HG03571 (cell line): ENCODE data around the gene ENTHD1.

Experiments
- ATAC-seq: cut with Tn5 transposase; IDR thresholded peaks from one replicate; pipeline ENCODE4 v1.9.1; 2021; ENCODE audit not compliant: unreplicated experiment

The ENTHD1 gene, protein sequence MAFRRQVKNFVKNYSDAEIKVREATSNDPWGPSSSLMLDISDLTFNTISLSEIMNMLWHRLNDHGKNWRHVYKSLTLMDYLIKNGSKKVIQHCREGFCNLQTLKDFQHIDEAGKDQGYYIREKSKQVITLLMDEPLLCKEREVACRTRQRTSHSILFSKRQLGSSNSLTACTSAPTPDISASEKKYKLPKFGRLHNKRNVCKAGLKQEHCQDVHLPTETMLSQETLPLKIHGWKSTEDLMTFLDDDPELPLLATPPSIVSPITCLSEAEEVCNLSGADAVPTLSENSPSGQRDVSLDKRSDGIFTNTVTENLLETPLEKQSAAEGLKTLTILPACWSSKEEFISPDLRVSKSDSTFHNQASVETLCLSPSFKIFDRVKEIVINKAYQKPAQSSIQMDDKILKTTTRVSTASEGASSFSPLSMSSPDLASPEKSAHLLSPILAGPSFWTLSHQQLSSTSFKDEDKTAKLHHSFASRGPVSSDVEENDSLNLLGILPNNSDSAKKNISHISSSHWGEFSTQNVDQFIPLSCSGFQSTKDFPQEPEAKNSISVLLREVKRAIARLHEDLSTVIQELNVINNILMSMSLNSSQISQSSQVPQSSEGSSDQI

DNA sequence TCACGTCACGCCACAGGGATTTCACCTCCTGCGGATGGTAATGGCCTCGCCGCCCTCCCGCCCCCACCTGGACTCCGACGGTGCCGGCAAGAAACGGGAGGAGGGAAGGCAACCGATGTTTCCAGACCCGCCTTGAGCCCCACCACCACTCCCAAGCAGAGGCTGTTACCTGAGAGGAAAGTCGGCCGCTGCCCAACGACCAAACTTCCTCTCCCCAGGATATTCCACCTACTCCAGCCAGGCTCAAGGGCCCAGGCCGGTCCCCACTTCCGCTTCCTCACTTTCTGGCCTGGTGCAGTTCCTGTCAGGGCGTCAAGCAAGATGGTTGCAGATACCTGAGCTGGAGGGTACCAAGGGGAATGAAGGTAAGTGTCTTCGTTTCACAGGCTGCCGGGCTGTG is at the start of gene ENTHD1:
Gene ENTHD1, minus strand, starts transcription at position 235 of the 400 bp plus-strand sequence. CDS start 6,012 bp downstream, outside the sequence.
- ATAC-seq: no peak

DNA sequence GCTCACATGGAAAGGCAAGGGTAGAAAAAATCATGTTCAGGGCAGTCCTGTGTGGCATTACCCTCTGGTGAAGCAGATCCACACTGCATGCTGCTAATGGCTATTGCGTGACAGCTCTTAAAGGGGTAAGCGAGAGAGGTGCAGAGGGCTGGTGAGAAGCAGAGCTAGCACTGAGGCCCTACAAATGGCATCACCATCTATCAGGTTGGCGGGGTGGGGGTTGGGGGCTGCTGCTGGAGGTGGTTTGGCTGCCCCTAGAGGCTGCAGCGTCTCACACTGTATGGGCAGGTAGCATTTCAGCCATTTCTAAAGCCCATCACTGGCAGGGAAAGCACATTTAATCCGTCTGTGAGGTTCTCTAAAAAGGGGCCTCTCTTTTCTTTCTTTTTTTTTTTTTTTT is 49.8 kb upstream of the ENTHD1 start:
- no peak for ATAC-seq

DNA sequence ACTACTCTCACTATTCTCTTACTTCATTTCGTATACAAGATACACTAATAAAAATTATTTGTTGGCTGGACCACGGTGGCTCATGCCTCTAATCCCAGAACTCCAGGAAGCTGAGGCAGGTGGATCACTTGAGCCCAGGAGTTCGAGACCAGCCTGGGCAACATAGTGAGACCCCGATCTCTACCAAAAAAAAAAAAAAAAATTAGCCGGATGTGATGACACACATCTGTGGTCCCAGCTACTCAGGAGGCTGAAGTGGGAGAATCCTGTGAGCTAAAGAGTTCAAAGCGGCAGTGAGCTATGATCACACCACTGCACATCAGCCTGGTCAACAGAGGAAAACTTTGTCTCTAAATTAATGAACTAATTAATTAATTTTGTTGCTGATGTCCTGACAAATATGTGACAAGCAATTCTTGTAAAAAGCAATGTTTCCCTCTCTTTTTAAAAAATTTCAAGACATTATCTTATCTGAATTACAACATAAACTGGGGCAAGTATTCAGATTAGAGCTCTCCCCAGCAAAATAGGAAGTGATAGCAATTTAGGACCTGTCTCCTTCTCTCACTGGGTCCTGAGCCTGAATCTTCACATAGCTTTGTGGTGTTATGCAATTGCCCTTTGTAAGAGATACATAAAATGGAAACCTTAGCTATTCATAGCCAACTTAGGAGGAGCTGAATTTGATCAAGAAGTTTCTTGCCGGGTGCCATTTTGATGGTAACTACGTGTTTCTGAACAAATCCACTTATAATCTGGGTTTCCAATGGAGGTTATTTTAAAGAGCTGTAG is 49.1 kb upstream of the ENTHD1 start:
- no peak for ATAC-seq

DNA sequence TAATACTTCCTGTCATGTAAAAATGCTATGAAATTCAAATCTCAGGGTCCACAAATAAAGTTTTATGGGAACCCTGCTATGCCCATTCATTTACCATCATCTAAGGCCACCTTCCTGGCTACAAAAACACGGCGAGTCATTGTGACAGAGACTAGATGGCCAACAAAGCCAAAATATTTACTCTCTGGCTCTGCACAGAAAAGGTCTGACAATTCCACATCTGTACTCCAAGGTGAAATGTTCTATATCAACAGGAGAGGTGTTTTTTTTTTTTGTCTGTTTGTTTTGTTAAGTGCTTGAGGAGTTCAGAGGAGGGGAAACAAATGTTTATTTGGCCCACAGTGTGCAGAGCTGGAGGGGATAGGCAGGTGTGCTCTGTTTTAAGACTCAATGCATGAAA is 48.0 kb upstream of the ENTHD1 start:
- ATAC-seq: no peak

DNA sequence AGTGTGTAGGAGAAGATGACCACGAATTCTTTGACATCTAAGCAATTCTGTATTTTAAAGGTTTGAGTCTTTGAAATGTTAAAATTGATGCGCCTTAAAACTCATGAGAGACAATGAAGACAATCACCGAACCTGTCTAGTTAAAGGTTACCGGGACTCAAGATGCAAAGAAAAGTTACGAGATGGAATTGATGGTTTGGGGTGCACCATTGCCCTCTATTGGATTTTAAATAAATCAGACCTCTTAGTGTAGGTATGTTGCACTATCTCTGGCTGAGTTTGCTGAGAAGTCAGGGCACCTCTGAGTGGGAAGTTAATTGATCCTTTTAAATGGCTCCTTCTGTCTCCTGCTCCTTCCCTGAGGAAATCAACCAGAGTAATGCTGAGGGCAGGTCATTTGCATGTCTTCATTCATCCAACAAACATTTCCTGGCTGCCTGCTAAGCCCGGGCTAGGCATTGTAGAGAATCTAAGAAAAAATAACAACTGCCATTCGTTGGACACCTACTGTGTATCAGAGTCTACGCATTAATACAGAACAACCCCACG is 47.3 kb upstream of the ENTHD1 start:
- no peak for ATAC-seq

DNA sequence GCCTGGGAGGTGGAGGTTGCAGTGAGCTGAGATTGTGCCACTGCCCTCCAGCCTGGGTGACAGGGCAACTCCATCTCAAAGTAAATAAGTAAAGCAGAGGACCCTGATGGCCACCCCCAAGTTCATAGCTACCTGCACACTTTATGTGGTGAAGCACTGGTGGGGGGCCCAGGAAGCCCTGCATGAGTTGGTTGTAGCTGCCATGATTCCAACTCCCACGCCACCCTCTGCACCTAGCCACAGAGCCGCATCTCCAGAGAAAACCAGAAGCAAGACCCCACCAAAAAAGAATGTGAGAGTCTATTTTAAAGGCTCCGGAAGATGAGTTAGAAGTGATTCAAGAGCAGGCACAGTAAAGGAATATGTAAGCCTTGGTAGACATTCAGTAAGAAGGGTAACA is 46.3 kb upstream of the ENTHD1 start:
- ATAC-seq: no peak

DNA sequence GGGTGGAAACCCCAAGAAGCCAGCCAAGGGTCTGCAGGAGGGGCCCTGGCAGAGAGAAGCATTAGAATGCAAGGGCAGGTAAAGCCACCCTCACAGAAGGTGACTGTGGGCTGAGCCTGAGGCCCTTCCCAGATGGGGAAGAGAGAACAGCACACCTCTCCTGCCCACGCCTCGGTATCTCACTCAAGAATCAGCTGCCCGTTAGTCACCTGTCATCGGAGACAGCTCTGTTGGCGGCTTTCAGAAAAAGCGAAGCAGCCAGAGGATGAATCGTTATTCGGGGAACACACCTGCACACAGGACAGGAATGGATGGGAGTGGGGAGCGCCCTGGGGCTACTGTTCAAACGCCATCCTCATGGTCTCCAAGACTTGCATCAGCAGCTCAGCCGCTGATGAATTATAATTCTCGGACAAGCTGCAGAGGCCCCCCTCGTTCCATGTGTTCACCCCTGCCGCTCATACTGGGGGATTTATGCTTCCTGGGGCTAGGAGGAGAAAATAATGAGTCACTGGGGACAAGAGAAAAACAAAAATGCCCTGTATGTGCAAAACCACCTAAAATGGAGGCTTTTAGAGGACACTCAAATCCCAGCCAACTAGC is 45.0 kb upstream of the ENTHD1 start:
- ATAC-seq: no peak

DNA sequence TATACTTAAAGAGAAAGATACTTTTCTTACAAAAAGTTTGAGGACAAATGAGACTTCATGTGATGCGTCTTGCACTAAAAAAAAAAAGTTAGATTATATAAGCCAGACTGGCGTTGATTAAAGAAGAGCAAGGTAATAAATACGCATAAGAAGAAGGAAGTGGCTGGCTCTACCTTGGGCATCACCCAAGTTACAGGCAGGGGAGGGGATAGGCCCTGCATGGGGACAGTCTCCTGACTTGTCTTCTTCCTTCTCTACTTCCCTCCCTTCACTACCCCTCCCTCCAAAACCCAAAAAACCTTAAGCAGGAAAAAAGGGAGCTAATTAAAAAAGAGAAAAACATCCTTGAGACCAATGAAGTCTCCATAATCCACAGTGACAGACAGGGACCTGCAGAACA is 44.3 kb upstream of the ENTHD1 start:
- ATAC-seq: no peak

DNA sequence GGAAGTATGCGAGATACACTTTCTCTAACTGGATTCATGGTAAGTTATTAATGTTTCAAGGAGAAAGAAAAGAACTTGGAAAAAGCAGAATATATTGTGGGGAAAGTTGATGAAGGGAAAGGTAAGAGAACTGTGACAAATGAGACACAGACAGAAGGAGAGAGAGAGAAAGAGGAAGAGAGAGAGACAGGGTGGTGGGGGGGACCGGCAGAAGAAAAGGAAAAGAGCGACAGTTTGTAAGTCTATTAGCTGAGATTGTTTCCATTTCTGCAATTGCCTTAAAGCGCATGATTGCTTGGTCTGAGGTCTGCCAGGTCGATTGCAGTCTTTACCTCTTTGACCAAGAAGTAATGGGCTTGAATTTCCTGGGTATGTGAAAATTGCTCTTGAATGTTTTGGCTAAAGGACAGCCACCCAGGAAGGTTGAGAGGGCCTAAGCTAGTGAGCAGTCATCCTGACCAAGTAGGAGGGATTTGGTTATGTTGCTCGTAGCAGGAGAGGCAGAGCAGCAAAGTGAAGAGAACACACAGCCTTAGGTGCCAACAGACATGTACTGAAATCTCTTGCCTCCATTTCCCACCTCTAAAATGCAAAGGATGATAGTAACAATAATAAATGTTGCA is 43.1 kb upstream of the ENTHD1 start:
- no peak for ATAC-seq

DNA sequence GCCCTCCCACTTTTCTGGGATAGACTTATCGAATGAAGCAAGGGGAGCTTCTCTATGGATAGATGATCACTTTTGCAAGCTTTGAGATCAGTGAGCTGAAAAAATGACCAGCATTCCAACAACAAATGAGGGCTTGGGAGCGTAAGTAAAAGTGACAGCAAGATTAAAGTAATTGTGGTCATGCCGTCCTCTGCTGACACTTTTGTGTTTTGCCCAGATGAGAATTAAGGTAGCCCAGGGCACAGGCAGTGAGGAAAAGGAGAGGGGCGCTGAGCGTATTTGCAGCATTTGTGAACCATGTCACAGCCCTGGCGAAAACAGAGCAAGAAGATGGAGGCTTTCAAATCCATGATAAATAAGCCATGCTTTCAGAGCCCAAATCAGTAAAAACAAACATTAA is 42.1 kb upstream of the ENTHD1 start:
- no peak for ATAC-seq

DNA sequence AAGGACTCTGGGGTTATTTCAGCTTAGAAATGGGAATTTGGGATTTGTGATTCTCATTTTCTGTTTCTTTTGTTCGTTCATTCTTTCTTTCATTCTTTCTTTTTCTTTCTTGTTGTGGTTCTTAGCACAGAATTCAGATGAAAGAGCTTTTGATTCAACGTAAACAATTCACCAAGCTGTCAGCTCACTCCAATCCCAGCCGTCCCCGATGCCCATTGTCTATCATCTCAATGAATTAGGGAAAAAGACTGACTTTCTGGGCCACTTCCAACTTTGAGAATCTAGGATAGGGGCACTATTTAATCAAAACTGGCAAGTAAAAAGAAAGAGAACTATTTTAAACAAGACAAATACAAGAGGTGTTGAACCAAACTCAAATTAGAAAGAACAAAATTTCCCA is 41.6 kb upstream of the ENTHD1 start:
- no peak for ATAC-seq

DNA sequence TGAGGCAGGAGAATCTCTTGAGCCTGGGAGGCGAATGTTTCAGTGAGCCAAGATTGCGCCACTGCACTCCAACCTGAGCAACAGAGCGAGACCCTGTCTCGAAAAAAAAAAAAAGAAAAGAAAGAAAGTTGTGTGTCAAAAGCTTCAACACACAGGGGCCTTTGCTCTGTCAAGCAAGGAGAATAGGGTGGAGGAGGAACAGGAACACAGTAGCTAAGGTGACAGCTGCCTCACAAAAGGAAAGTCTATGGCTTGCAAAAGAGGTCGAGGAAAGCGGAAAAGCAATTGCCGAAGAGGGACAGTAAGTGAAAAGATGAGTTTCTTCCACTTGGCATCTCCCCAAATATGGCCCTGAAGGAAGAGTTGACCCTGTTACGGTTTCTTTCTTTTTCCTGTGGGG is 40.2 kb upstream of the ENTHD1 start:
- no peak for ATAC-seq

DNA sequence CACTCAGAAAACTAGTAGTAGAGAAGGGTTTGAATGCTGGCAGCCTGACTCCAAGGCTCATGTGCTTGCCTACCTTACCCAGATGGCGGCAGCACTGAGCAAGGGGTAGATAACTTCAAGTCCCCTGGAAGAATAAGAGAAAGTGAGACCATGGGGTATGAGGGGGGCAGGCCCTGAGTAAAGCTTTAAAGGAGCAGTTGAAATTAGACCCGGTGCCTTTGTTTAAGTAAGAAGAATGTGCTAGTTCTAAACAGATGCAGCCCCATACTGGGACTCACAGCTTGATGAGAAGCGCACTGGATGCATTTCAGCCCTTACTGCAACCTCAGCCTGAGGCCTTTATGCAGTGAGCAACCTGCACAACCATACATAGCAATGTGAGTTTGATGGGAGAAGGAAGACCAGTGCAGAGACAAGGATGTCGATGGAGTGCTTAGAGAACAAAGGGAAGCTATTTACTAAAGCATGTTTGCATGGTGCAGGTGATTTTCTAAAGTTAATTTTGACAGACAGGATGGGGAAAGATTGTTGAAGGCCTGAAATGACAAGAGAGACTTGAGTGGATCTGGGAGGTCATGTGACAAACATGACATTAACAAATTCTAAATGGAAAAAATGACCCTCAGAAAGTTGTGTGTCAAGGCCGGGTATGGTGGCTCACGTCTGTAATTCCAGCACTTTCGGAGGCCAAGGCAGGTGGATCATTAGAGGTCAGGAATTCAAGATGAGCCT is 39.5 kb upstream of the ENTHD1 start:
- ATAC-seq: no peak

DNA sequence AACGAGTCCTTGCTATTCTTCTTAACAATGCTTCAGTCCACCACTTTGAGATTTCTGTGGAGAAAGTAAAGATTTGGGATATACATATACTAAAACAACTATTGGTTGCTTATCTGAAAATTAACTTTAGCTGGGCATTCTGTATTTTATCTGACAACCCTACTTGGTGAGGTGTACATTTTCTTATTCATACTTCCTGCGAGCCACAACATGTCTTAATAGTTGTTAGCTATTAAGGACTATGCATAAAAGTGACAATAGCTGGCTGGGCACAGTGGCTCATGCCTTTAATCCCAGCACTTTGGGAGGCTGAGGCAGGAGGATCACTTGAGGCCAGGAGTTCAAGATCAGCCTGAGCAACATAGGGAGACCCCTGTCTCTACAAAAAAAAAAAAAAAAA is 38.6 kb upstream of the ENTHD1 start:
- ATAC-seq: no peak

DNA sequence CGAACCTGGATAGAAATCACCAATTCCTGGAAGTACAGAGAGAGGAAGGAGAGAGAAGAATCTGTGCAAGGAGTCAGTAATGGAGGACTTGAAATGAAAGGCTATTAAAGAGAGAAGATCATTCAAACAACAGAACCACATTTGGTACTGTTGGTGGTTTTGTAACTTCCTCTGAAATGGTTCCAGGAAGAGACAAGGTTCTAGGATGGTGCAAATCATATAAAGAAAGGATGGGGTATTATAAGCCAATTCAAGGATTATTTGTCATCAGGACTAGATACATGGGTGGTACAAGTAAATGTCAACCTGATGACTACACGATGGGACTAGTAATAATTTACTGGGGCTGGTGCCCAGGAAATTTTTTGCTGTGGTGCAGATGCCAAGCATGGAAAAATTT is 37.7 kb upstream of the ENTHD1 start:
- ATAC-seq: no peak

DNA sequence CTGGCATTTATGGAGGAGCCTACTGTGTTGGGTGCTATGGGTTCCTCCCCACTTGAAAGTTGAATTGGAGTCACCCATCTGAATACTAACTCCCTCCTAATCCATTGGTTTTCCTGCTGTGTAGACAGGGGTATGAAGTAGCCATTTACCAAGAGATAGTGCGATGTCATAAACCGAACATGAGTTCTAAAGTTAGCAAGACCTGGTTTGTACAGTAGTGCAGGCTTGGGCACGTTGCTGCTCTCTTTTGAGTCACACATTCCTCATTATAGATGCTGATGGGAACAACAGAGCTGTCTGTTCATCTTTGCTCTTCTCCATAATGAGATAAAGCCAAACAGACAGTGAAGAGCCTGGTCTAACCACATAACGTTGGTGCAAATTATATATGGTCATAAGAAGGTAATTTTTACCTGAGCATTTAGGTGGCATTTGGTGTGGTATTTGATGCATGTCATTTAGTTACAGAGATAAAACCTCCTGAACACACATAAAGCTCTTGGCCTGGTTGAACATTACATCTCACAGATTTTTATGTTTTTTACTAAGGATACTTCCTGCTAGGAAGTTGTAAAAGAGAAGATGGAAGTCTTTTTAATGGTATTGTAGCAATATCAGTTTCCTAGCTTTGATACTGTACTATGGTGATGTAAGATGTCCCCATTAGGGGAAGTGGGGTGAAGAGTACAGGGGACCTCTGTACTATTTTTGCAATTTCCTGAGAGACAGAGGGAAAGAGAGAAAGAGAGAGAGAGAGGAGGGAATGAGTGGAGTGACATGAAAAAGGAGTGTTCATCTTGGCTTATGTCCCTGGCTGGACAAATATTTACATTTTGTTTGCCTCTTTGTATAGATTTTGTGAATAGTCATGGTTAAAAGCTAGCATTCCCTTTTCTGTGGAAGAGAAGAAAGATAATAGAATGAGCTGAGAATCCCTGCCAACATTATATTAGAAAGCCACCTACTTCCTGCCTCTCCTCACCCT is 35.3 kb upstream of the ENTHD1 start:
- ATAC-seq: no peak

DNA sequence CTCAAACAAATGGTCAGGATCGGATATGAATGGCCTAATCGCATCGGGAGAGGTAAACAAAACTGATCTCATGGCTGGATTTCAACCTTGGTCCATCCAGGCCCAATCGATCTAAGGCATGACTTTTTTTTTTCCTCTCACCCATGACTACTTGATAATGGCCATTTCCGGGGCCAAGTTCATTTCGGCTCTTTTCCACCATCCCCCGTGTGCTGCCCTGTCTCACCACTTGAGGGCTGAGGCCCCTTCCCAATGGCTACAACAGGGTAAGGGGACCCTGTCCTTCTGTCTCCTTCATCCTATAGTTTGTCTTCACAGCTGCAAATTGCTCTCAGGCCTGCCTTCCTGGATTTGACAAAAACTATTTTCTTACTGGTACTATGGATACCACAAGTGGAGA is 34.0 kb upstream of the ENTHD1 start:
- ATAC-seq: no peak

DNA sequence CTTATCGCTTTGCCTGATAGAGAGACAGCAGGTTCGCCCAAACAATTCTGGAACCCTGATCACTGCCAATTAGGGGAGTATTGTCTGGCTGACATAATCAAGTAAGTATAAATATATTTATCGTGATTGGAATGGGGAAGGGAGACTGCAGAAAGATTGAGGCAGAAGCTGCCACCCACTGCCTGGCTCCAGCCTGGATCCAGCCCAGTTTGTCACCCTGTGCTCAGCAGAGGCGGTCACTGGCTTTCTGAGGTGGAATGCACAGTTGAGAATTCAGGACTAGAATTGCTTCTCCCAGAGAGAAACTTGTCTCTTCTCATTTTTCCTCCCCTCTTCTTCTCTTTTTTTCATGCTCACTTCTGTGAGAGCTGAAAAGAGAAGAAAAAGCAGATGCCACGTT is 33.2 kb upstream of the ENTHD1 start:
- ATAC-seq: no peak
